Natural killer cell (primary cell): Measurements from ENCODE around the gene FHIT. TPM values are rescaled to one million over a fixed set of nuclear protein-coding genes. Genes with fewer than 3 reads are reported as not detected.

ENCODE experiments used
- ATAC-seq, 3 donors: fragments of 150-1000 bp in 2 of 3; fragments of 200-7000 bp in 1 of 3; cut with Tn5 transposase; 1 replicate in 1 of 3; 2 replicates in 2 of 3; pipeline ENCODE4 v1.10.0; 2021; ENCODE audit warnings: mild to moderate bottlenecking in 2 of 3, moderate library complexity in 2 of 3
- DNase-seq, 2 donors: peaks; one replicate each; pipeline versions ENCODE4 v3.0.0 to v3.0.0-alpha.2; 2013 to 2021; ENCODE audit warnings: mixed read lengths in 1 of 2
- H3K27ac ChIP-seq: one replicate; pipeline ENCODE4 v1.5.1; 2013; ENCODE audit warnings: mild to moderate bottlenecking, low read length
- H3K27me3 ChIP-seq: one replicate; pipeline ENCODE4 v1.6.1; 2013; ENCODE audit warnings: low read length; ENCODE audit not compliant: control insufficient read depth, insufficient read depth
- H3K36me3 ChIP-seq: one replicate; pipeline ENCODE4 v1.6.1; 2013; ENCODE audit warnings: low read length; ENCODE audit not compliant: control insufficient read depth, insufficient read depth
- H3K4me1 ChIP-seq: one replicate; pipeline ENCODE4 v1.6.1; 2013; ENCODE audit warnings: low read length; ENCODE audit not compliant: control insufficient read depth, insufficient read depth
- H3K4me3 ChIP-seq: one replicate; pipeline ENCODE4 v1.5.1; 2013; ENCODE audit warnings: low read length
- H3K9me3 ChIP-seq: one replicate; pipeline ENCODE4 v1.6.1; 2013; ENCODE audit warnings: low read length; ENCODE audit not compliant: control insufficient read depth, insufficient read depth
- H3K27ac Mint-ChIP-seq, 2 donors: one replicate each; pipeline ENCODE4 v1.8.0; 2022; ENCODE audit warnings: mild to moderate bottlenecking in 2 of 2, mixed read lengths in 2 of 2, moderate library complexity in 1 of 2
- H3K27me3 Mint-ChIP-seq, 2 donors: one replicate each; pipeline ENCODE4 v1.8.0; 2022; ENCODE audit warnings: low read depth in 2 of 2, mixed read lengths in 2 of 2
- H3K36me3 Mint-ChIP-seq: one replicate; pipeline ENCODE4 v1.8.0; 2022; ENCODE audit warnings: mixed read lengths
- H3K4me1 Mint-ChIP-seq, 2 donors: one replicate each; pipeline ENCODE4 v1.8.0; 2022; ENCODE audit warnings: mixed read lengths in 2 of 2
- H3K4me3 Mint-ChIP-seq: one replicate; pipeline ENCODE4 v1.8.0; 2022; ENCODE audit warnings: mild to moderate bottlenecking, moderate library complexity, mixed read lengths
- H3K9me3 Mint-ChIP-seq, 2 donors: one replicate each; pipeline ENCODE4 v1.8.0; 2022; ENCODE audit warnings: mixed read lengths in 2 of 2
- CTCF ChIP-seq: fragments of 200-600 bp; IDR thresholded peaks from one replicate; pipeline ENCODE4 v1.8.0; 2022; ENCODE audit warnings: antibody characterized with exemption
- WGBS: methylation state at CpG from one replicate; pipeline ENCODE4 v1.1.7; 2013; ENCODE audit warnings: missing lambda C conversion rate; ENCODE audit not compliant: insufficient coverage; 5-methylcytosine and 5-hydroxymethylcytosine counted together
- intact Hi-C: fragments of 100-400 bp; cut with micrococcal nuclease; formaldehyde crosslinking; loops from one replicate; pipeline ENCODE4 v1.14.2; 2022
- total RNA-seq, 4 donors: library from RNA; stranded (reverse); fragments of 120-200 nt in 1 of 4; gene quantifications; one replicate each; pipeline versions ENCODE4 v1.2.3 to v1.2.4, GENCODE V29; 2013 to 2022

The FHIT gene
- total RNA-seq, 3 donors from 2014 or later (not counting 1 experiment from before 2014, with no cell fraction given): 2.7 to 6.1 (median 3.3) TPM

- Mint-ChIP-seq H3K4me3 (no peak overlapping the region), H3K27me3 (no peaks in the 10 kb centered on the region), H3K9me3 (no peaks in the 10 kb centered on the region), H3K36me3 (no peaks in the 10 kb centered on the region), H3K27ac (no peak overlapping the region), H3K4me1 (no peaks in the 10 kb centered on the region)
- H3K27me3 ChIP-seq: no peaks in the 10 kb centered on the region
- no peaks in the 10 kb centered on the region for H3K9me3 ChIP-seq
- 100% methylated on average over 1 of the region's 2 CpGs for WGBS
- no peak for TF ChIP-seq CTCF
- intact Hi-C loops: no loop called here
- no peak overlapping the region for H3K4me3 ChIP-seq
- H3K27ac ChIP-seq: no peak overlapping the region
- ATAC-seq (no peak), DNase-seq (no peak)
- no peaks in the 10 kb centered on the region for H3K36me3 ChIP-seq
- no peaks in the 10 kb centered on the region for H3K4me1 ChIP-seq
Observed at GRCh38 chr3:60343831-60344230, 907.4 kb downstream of the FHIT start.

- no peak overlapping the region for H3K27ac Mint-ChIP-seq
- 93% methylated on average over 6 of the region's 6 CpGs for WGBS
- Histone ChIP-seq H3K27ac (no peak overlapping the region), H3K27me3 (no peaks in the 10 kb centered on the region), H3K4me3 (no peak overlapping the region), H3K36me3 (no peaks in the 10 kb centered on the region), H3K9me3 (no peaks in the 10 kb centered on the region), H3K4me1 (no peaks in the 10 kb centered on the region)
- ATAC-seq: no peak
- no peak overlapping the region for H3K4me3 Mint-ChIP-seq
- no peaks in the 10 kb centered on the region for H3K27me3 Mint-ChIP-seq
- no peak for TF ChIP-seq CTCF
- H3K36me3 Mint-ChIP-seq: no peaks in the 10 kb centered on the region
- DNase-seq: no peak
- H3K4me1 Mint-ChIP-seq: peaks cover 0 to 6% of the 10 kb centered on the region in 2 donors
- intact Hi-C loops: no loop called here
- H3K9me3 Mint-ChIP-seq: no peaks in the 10 kb centered on the region
Observed at GRCh38 chr3:60339304-60339703, 911.9 kb downstream of the FHIT start.

GRCh38 chr3:60337421-60337820 is 913.8 kb downstream of the FHIT start:
- no peaks in the 10 kb centered on the region for H3K4me1 ChIP-seq
- TF ChIP-seq CTCF: no peak
- intact Hi-C loops: no loop called here
- Mint-ChIP-seq H3K4me1 (peaks cover 0 to 11% of the 10 kb centered on the region in 2 donors), H3K36me3 (no peaks in the 10 kb centered on the region), H3K9me3 (no peaks in the 10 kb centered on the region), H3K27me3 (no peaks in the 10 kb centered on the region), H3K4me3 (no peak overlapping the region), H3K27ac (no peak overlapping the region)
- no peaks in the 10 kb centered on the region for H3K9me3 ChIP-seq
- ATAC-seq (no peak), DNase-seq (no peak)
- no peaks in the 10 kb centered on the region for H3K36me3 ChIP-seq
- H3K27ac ChIP-seq: no peak overlapping the region
- WGBS: 0% methylated on average over 1 of the region's 2 CpGs
- H3K27me3 ChIP-seq: no peaks in the 10 kb centered on the region
- no peak overlapping the region for H3K4me3 ChIP-seq

GRCh38 chr3:60336061-60336460 is 915.2 kb downstream of the FHIT start:
- Histone ChIP-seq H3K27me3 (no peaks in the 10 kb centered on the region), H3K36me3 (no peaks in the 10 kb centered on the region), H3K4me3 (no peak overlapping the region), H3K9me3 (no peaks in the 10 kb centered on the region), H3K4me1 (no peaks in the 10 kb centered on the region), H3K27ac (no peak overlapping the region)
- no peak overlapping the region for H3K4me3 Mint-ChIP-seq
- H3K4me1 Mint-ChIP-seq: peaks cover 0 to 11% of the 10 kb centered on the region in 2 donors
- intact Hi-C loops: no loop called here
- DNase-seq (no peak), ATAC-seq (no peak)
- no peak overlapping the region for H3K27ac Mint-ChIP-seq
- H3K9me3 Mint-ChIP-seq: no peaks in the 10 kb centered on the region
- 90% methylated on average over 2 of the region's 2 CpGs for WGBS
- no peaks in the 10 kb centered on the region for H3K36me3 Mint-ChIP-seq
- no peak for TF ChIP-seq CTCF
- no peaks in the 10 kb centered on the region for H3K27me3 Mint-ChIP-seq
